Endothelial cell of umbilical vein (primary cell): ENCODE results near the gene CYB5A. TPM values are rescaled to one million over a fixed set of nuclear protein-coding genes. Genes with fewer than 3 reads are reported as not detected.

ENCODE experiments used
- BruUV-seq: library from RNA; stranded (reverse); fragments of 400-500 nt; replicated peaks from 2 replicates; lab custom pipeline; 2021; lab: Mats Ljungman, UMichigan
- CTCF ChIA-PET: fragments of 300-600, 350-600 bp; sonication (Branson Sonifier 250); formaldehyde crosslinking; loops from one replicate; lab custom pipeline; 2021; ENCODE audit warnings: antibody characterized with exemption, inconsistent platforms; lab: Charles Lee
- POLR2A ChIA-PET: fragments of 300-600, 350-600 bp; sonication (Branson Sonifier 250); formaldehyde crosslinking; loops from one replicate; lab custom pipeline; 2021; ENCODE audit warnings: antibody characterized with exemption, inconsistent platforms; lab: Charles Lee
- DNase-seq: peaks from one replicate; pipeline ENCODE4 v3.0.0-alpha.2; 2011; ENCODE audit warnings: low read depth, low spot score
- FAIRE-seq: peaks from 2 replicates; lab custom pipeline; 2011; peaks lifted over from hg19 to GRCh38; lab: Jason Lieb, UNC
- H2AFZ ChIP-seq: 2 replicates; pipeline ENCODE4 v1.6.0; 2012; ENCODE audit warnings: low read depth, low read length, control low read depth, inconsistent platforms
- H3K27ac ChIP-seq: 2 replicates; pipeline ENCODE4 v1.5.1; 2011; ENCODE audit warnings: low read depth, mild to moderate bottlenecking, control low read depth, low read length, moderate library complexity; ENCODE audit not compliant: insufficient read depth
- H3K27me3 ChIP-seq, 2 experiments: 2 replicates each; pipeline versions ENCODE4 v1.6.0 to v1.6.1; 2011; ENCODE audit warnings: low read length in 2 of 2, mixed read lengths in 1 of 2; ENCODE audit not compliant: control insufficient read depth in 2 of 2, insufficient read depth in 2 of 2
- H3K36me3 ChIP-seq, 2 experiments: 2 replicates in 1 of 2; 3 replicates in 1 of 2; pipeline ENCODE4 v1.5.1; 2011; ENCODE audit warnings: low read length in 2 of 2, mild to moderate bottlenecking in 1 of 2, moderate library complexity in 1 of 2; ENCODE audit not compliant: control insufficient read depth in 2 of 2, insufficient read depth in 2 of 2; ENCODE audit errors: extremely low read depth in 1 of 2
- H3K4me1 ChIP-seq: 3 replicates; pipeline ENCODE4 v1.5.1; 2011; ENCODE audit warnings: mild to moderate bottlenecking, low read length; ENCODE audit not compliant: control insufficient read depth, insufficient read depth; ENCODE audit errors: extremely low read depth
- H3K4me2 ChIP-seq: 2 replicates; pipeline ENCODE4 v1.6.1; 2011; ENCODE audit warnings: low read length, control low read depth, mixed read lengths; ENCODE audit not compliant: insufficient read depth
- H3K4me3 ChIP-seq, 3 experiments: fragments of 200-600 bp in 1 of 3; sonication (generic), shearing (Covaris generic) in 1 of 3; replicated peaks in 1 of 3; 2 replicates each; pipeline ENCODE4 v1.5.1; 2011 to 2016; ENCODE audit warnings: control low read depth in 3 of 3, low read length in 3 of 3, mild to moderate bottlenecking in 2 of 3, inconsistent platforms in 1 of 3, low read depth in 1 of 3, moderate library complexity in 1 of 3; ENCODE audit not compliant: insufficient read depth in 1 of 3
- H3K79me2 ChIP-seq: 2 replicates; pipeline ENCODE4 v1.6.0; 2012; ENCODE audit warnings: low read length, inconsistent platforms; ENCODE audit not compliant: control insufficient read depth, insufficient read depth
- H3K9ac ChIP-seq: replicated peaks from 2 replicates; pipeline ENCODE3; 2011; ENCODE audit warnings: low read length, control low read depth; ENCODE audit not compliant: insufficient read depth; ENCODE audit errors: extremely low read depth
- H3K9me1 ChIP-seq: replicated peaks from 3 replicates; pipeline ENCODE4 v1.6.0; 2011; ENCODE audit warnings: mild to moderate bottlenecking, low read length; ENCODE audit not compliant: control insufficient read depth, insufficient read depth; ENCODE audit errors: extremely low read depth
- H3K9me3 ChIP-seq: replicated peaks from 2 replicates; pipeline ENCODE4 v1.5.1; 2012; ENCODE audit warnings: low read length, inconsistent platforms; ENCODE audit not compliant: control insufficient read depth, insufficient read depth
- H4K20me1 ChIP-seq: replicated peaks from 2 replicates; pipeline ENCODE3; 2011; ENCODE audit warnings: mild to moderate bottlenecking, low read length; ENCODE audit not compliant: control insufficient read depth, insufficient read depth; ENCODE audit errors: extremely low read depth
- CTCF ChIP-seq, 2 donors: IDR thresholded peaks; 1 replicate in 1 of 2; 2 replicates in 1 of 2; pipeline ENCODE4 v1.5.1; 2011; ENCODE audit warnings: low read length in 2 of 2, mild to moderate bottlenecking in 2 of 2, moderate library complexity in 2 of 2, control low read depth in 1 of 2, inconsistent platforms in 1 of 2, low read depth in 1 of 2; ENCODE audit not compliant: insufficient read depth in 1 of 2; ENCODE audit errors: extremely low read depth in 1 of 2
- EZH2 ChIP-seq: IDR thresholded peaks from 2 replicates; pipeline ENCODE4 v1.6.1; 2012; ENCODE audit warnings: borderline replicate concordance, low read depth, mild to moderate bottlenecking, moderate library complexity, low read length, inconsistent platforms; ENCODE audit not compliant: severe bottlenecking
- FOS ChIP-seq: IDR thresholded peaks from 2 replicates; pipeline ENCODE4 v1.6.1; 2011; ENCODE audit warnings: mild to moderate bottlenecking, low read length, moderate library complexity, borderline replicate concordance; ENCODE audit not compliant: insufficient read depth
- GATA2 ChIP-seq: IDR thresholded peaks from 2 replicates; pipeline ENCODE4 v1.7.0; 2011; ENCODE audit warnings: low read depth, mild to moderate bottlenecking, moderate library complexity, mixed read lengths, low read length; ENCODE audit not compliant: insufficient read length, insufficient read depth
- JUN ChIP-seq: IDR thresholded peaks from 2 replicates; pipeline ENCODE4 v1.6.1; 2011; ENCODE audit warnings: borderline replicate concordance, low read depth; ENCODE audit not compliant: insufficient read length, insufficient read depth
- MAX ChIP-seq: IDR thresholded peaks from 2 replicates; pipeline ENCODE4 v1.6.1; 2011; ENCODE audit not compliant: insufficient read depth, insufficient read length
- MYC ChIP-seq: IDR thresholded peaks from one replicate; pipeline ENCODE4 v1.6.1; 2011; ENCODE audit warnings: mild to moderate bottlenecking, low read depth, low read length
- POLR2A ChIP-seq: IDR thresholded peaks from 2 replicates; pipeline ENCODE4 v1.6.1; 2012; ENCODE audit warnings: low read depth, mild to moderate bottlenecking, control low read depth, low read length
- POLR2AphosphoS5 ChIP-seq: IDR thresholded peaks from 2 replicates; pipeline ENCODE4 v1.6.1; 2012; ENCODE audit warnings: low read depth, mild to moderate bottlenecking, control low read depth, low read length, moderate library complexity; ENCODE audit not compliant: insufficient read depth
- dilution Hi-C: fragments of 300-500 bp; cut with MboI; formaldehyde crosslinking; loops from one replicate; pipeline ENCODE4 v1.15.0; 2019; ENCODE audit warnings: low sequenced_read_pairs; ENCODE audit not compliant: extremely low pct_ligation_motif_present
- intact Hi-C: fragments of 100-400 bp; cut with micrococcal nuclease; formaldehyde crosslinking; loops from one replicate; pipeline ENCODE4 v1.10.0; 2022
- polyA plus RNA-seq, 4 experiments: library from polyadenylated mRNA; depleted of rRNA in 3 of 4; stranded (reverse) in 3 of 4; unstranded in 1 of 4; fragments of >200 nt; gene quantifications; 2 replicates each; pipeline versions ENCODE4 v1.2.1 to v1.2.3, GENCODE V29; 2011 to 2012; ENCODE audit warnings: missing spikeins in 1 of 4
- total RNA-seq: library from RNA; stranded (reverse); gene quantifications from 2 replicates; pipeline ENCODE4 v1.2.3, GENCODE V29; 2021

The CYB5A gene
- total and polyA plus RNA-seq, 2 donors (not counting 3 experiments of a cell fraction or from before 2014, with no cell fraction given): 24.9 to 74.0 TPM

- ChIA-PET CTCF (no interaction called here), POLR2A (no interaction called here)
- H3K4me3 ChIP-seq: no peak overlapping the region
- no peaks in the 10 kb centered on the region for H3K36me3 ChIP-seq
- no peak overlapping the region for H3K27ac ChIP-seq
- peaks cover 9% of the 10 kb centered on the region for H3K4me1 ChIP-seq
- no peak for DNase-seq
- no peaks in the 10 kb centered on the region for H3K9me3 ChIP-seq
- FAIRE-seq: no peak
- no peaks in the 10 kb centered on the region for H4K20me1 ChIP-seq
- BruUV-seq: no TSS peak
- no peaks in the 10 kb centered on the region for H3K9me1 ChIP-seq
- no peak overlapping the region for H3K9ac ChIP-seq
- intact Hi-C loops (no loop called here), dilution Hi-C loops (no loop called here)
- no peak overlapping the region for H2AFZ ChIP-seq
- no peaks in the 10 kb centered on the region for H3K27me3 ChIP-seq
- no peak overlapping the region for H3K4me2 ChIP-seq
- TF ChIP-seq POLR2AphosphoS5: no peak
- no peak for TF ChIP-seq POLR2A
- no peak for TF ChIP-seq JUN
- H3K79me2 ChIP-seq: no peaks in the 10 kb centered on the region
Observed at GRCh38 chr18:74257083-74257482, 34.7 kb downstream of the CYB5A start.

- no TSS peak for BruUV-seq
- no peak for FAIRE-seq
Observed at GRCh38 chr18:74256190-74256589, 35.6 kb downstream of the CYB5A start.

More at GRCh38 chr18:74256190-74256589, 35.6 kb downstream of the CYB5A start:
- H4K20me1 ChIP-seq: no peaks in the 10 kb centered on the region
- no peak overlapping the region for H3K4me2 ChIP-seq
- no peaks in the 10 kb centered on the region for H3K9me3 ChIP-seq
- ChIA-PET CTCF (no interaction called here), POLR2A (no interaction called here)
- TF ChIP-seq MYC: no peak
- no peak for TF ChIP-seq JUN
- no peak for TF ChIP-seq FOS
- TF ChIP-seq POLR2AphosphoS5: no peak
- TF ChIP-seq EZH2: no peak
- no peak for TF ChIP-seq CTCF (IDR thresholded peaks at IDR 0.05; ENCODE audit: extremely low read depth in 1 of 2, insufficient read depth in 1 of 2, low read depth in 1 of 2, low read length in 2 of 2)
- no peak for TF ChIP-seq MAX
- no peak for TF ChIP-seq POLR2A
- TF ChIP-seq GATA2: no peak
- H2AFZ ChIP-seq: no peak overlapping the region
- no peak overlapping the region for H3K4me3 ChIP-seq
- H3K79me2 ChIP-seq: no peaks in the 10 kb centered on the region
- H3K9ac ChIP-seq: no peak overlapping the region
- peaks cover 17% of the 10 kb centered on the region for H3K4me1 ChIP-seq
- H3K36me3 ChIP-seq: no peaks in the 10 kb centered on the region
- no peaks in the 10 kb centered on the region for H3K27me3 ChIP-seq
- intact Hi-C loops: no loop called here
- no peaks in the 10 kb centered on the region for H3K9me1 ChIP-seq
- dilution Hi-C loops: no loop called here
- H3K27ac ChIP-seq: no peak overlapping the region
- no peak for DNase-seq
